Stimulated activated CD8-positive, alpha-beta memory T cell treated with anti-CD3 and anti-CD28 coated beads, Interleukin-7, amount 100 ng/mL, for 1 hour (primary cell): ENCODE measurements around the gene CATSPER2.
"Not testable (repeated sequence)": the region's sequence is repeated elsewhere in the genome, so short reads cannot be mapped to it uniquely, and the experiment has no call there.

ENCODE experiments used
- DNase-seq, 2 donors: peaks; one replicate each; pipeline ENCODE4 v3.0.0-alpha.2; 2020; ENCODE audit warnings: low read depth in 2 of 2

Gene CATSPER2

DNA sequence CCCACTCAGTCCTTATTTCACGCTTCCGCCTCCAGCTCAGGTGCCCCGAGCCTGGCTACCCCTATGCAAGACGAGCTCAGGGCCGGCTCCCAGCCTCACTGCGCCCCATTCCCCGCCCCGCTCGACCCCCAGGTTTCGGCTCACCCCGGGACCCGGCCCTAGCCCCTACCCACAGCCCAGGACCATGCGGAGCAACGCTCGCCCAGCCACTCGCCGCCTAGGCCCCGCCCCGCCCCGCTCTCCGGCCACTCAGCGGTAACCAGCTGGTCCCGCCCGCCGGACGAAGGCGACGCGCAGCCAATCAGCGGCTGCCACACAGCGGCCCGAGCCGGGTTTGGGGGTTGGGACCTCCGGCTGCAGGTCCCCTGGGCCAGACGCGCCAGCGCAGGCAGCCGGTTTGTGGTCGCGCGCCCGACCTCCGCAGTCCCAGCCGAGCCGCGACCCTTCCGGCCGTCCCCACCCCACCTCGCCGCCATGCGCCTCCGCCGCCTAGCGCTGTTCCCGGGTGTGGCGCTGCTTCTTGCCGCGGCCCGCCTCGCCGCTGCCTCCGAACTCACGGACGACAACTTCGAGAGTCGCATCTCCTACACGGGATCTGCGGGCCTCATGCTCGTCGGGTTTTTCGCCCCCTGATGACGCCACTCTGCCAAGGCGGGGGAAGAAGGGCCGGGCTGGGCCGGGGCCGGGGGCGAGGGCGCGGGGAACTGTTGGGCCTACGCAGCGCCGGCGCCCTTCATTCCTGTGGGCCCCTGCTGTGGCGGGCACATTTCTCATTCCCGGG, at the start of gene CATSPER2:
Gene CATSPER2 (minus strand): TSS at position 196 of the 781 bp plus-strand sequence. CDS start 783 bp downstream, outside the sequence.
- DNase-seq = no peak

DNA sequence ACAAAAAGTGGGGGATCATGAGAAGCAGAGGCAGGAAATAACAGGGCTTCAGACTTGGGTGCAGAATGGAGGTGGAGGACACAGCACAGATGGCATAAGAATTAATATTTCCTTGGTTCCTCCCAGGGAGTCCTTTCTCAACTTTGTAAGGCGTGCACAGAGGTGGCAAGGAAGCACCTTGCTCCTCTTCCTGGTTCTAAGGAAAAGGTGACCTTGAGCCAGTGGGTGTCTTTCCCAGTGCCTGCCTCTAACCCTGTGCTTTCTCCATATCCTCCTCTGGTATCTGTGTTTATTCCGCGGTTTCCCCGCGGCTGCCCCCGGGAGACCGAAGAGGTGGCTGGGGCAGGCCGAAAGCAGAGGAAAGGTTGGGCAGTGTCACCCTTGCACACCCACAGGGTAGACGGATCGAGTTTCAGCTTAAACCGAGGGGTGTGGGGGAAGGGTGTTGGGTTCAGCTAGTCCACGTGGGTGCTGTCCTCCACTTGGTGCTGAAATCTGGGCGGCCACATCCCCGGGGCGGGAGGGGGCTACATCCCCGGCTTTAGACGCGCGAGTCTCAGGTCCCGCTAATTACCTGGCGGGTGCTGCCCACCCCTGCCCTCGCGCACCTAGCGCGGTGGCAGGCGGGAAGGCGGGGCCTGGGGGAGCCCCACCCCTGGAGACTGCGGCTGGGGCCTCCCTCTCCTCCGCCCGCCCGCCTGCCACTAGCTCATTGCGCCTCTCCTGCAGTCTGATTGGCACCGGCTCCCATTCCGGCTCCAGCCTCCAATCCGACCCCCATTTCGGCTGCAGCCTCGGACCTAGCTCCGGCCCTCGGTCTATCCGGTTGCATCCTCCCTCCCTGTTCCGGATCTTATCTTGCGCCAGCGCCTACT, 44.7 kb upstream of the CATSPER2 start, which contains the start of gene CKMT1A:
Gene CKMT1A (plus strand): TSS at position 712 of the 875 bp plus-strand sequence. CDS start 192 bp downstream, outside the sequence.
- DNase-seq = not testable (repeated sequence)

DNA sequence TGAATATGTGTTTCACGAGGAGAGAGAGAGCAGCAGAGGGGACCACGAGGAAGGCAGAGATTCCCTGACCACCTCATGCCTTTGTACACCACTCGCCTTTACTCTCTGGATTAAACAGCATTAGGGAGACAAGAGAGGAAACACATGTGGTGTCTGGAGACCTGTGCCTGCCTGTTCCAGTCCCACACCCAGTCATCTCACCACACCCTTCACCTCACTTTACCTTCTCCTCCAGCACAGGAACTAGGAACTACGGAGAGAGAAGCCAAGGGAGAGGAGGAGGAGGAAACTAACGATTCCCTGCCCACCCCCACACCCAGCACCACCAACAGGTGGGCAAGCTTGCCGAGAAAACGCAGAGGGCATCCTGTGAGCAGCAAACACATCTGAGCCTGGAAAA, 44.0 kb upstream of the CATSPER2 start:
- not testable (repeated sequence) for DNase-seq

DNA sequence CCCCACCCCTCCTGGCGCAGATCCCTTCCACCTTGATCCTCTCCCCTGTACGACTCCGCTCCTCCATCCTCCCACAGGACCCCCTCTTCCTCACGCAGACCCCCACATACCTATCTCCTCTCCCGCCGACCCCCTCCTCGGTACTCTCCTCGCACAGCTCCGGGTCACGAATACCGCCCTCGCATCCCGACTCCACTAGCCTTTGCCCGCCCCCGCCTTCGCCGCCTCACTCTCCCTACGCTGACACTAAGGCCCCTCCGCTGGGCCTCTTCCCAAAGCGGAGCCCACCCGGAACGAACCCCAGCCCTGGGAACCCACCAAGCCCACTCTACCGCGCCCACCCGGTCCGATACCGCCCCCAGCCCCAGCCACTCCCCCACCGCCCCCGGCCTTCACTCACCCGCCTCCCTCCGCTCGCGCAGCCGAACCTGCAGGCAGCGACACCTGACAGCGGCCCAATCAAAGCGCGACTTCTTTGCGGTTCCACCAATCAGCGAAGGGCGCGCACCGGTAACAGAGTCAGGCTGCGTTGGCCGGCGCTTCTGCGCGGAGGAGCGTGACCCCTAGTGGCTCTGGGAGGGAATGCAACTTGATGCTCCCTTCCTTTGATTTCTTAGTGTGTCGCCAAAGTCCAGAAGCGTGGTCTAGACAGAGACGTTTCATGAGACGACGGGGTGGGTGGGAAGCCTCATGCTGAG, 41.1 kb upstream of the CATSPER2 start:
- not testable (repeated sequence) for DNase-seq

DNA sequence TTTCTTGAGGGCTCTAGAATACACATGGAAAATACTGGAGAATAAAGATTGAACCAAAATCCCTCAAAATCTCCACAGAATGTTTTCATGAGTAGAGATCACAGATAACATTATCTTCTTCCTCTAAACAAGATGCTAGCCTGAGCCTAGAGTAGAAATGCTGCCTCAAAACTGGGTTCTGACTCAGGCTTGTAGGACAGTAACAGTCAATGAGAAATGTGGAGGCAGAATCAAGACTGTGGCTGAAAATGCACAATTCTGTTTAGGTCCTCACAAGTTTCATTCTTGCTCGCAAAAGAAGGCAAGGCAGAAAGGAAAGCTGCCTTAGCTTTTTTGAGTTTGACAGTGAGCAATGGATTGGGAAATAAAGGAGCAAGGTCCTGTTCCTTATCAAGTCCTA, 25.5 kb upstream of the CATSPER2 start:
- DNase-seq = not testable (repeated sequence)

DNA sequence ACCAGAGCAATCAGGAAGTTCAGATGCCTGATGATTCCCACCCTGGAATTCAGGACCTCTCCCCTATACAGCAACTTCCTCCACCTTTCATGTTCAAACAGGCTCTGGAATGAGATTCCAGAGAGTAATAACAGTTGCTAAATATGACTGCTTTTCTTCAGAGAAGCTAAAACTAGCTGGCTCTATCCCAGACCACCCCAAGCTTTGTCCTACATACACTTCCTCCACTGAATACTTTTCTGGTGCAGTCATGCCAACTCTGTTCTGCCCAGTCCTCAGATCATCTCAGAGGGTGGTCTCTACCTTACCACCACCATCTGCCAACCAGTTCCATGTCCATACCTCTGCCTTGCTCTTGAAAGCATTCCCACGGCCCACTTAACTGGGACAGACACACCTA, 17.5 kb upstream of the CATSPER2 start:
- not testable (repeated sequence) for DNase-seq

DNA sequence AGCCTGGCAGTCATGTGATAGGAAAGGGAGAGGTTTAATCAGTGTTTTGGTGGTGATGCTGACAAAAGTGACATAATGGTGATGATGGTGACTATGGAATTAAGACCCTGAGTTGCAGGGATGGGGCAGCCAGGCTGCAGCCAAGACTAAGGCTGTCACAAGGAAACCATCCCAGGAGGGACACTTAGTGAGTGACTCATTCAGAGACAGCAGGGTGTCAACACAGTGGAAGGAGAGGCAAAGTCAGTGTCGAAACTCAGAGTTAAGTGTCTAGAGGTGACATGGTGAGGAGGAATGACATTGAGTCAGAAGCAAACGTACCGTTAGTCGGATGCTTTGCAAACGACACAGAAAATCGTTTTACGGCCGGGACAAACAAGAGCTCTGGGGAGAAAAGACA, 14.7 kb upstream of the CATSPER2 start:
- DNase-seq = not testable (repeated sequence)

DNA sequence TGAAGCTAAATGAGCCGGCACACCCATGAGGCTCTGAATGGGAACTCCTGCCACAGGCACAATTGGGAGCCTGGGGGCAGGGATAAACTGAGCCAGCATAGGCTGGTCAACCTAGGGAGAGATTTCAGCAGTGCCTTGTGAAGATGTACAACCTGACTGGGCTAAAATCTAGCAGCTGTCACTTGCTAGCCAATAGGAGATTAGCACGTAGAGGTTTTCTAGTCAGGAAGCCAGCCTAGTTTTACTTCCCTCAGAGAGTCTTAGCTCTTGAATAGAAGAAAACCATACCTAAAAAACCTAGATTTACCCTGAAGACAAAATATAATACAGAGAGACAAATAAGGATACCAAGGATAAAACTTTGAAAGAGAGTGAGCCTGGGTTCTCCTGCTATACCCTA, 13.6 kb upstream of the CATSPER2 start:
- DNase-seq = not testable (repeated sequence)

DNA sequence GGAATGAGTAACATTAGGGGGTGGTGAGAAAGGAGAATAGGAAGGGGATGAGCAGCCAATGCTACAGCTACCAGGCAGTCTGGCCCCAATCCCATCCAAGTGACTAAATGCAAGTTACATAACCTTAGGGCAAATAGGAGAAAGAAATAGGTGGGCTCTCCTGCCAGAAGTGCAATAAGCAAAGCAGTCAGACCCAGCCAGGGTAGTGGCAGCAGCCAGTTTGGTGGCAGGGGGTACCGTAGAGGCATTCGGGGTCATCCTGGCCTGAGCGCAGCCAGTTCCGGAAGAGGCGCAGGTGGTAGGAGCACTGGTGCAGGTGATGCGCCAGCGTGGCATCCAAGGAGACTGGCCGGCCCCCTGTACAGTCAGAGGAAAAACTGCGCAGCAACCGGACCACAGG, 11.1 kb upstream of the CATSPER2 start:
- not testable (repeated sequence) for DNase-seq

DNA sequence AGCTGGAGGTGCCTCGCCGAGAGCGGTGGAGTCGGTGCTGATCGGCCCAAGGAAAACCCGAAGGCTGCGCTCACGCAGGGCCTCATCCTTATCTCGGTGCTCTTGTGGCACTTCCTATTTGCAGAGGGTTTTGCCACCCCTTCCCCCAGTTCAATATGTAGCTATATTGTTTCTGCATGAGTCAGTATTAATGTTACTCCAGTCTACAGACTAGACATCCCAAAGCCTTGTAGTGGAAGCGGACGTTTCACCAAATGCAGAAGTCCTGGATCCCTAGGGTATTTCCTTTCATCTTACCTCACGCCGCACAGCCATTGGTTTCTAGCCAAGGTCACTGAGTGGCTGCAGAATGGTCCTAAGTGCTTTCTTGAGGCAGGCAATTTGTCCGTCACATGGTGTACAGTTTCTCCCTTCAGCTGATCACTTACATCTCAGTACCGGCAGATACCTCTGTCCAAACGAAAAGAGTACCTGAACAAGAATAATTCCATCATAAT, 834 bp upstream of the CATSPER2 start:
- not testable (repeated sequence) for DNase-seq

DNA sequence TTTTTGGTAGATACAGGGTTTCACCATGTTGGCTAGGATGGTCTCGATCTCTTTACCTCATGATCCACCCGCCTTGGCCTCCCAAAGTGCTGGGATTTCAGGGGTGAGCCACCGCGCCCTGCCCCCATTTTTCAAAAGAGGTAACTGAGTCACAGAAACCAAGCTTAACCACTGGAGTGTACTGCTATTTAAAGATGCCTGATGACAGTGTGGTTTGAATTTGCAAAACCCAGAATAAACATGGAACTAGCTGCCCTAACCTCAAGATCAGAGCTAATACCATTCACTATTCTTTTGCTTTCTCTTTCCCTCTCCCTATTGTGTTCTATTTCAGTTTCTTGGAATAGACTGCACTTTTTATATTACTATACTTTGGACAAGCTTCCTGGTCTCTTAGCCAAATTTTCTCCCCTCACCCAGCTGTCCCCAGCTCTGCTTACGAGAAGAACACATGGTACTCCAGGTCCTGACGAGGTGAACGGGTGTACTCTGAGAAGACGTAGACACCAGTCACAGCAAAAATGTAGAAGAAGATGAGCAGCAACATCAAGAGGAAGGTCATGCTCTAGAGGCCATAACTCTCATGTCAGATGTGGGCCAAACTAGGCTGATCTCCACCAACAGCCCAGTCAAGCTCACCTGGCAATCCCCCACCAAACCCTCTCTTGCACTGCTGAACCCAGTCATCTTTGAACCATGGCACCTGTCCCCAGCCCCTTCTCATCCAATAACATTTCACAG, 10.0 kb downstream of the CATSPER2 start:
- not testable (repeated sequence) for DNase-seq

DNA sequence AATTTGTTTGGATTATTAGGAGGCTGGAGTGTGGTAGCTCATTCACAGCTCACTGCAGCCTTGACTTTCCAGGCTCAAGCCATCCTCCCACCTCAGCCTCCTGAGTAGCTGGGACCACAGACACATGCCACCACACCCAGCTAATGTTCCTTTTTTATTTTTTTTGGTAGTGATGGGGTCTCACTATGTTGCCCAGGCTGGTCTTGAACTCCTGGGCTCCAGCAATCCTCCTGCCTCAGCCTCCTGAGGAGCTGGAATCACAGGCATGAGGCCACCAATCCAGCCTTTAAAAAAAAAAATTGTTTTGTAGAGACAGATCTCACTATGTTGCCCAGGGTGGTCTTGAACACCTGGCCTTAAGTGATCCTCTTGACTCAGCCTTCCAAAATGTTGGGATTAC, 21.7 kb downstream of the CATSPER2 start:
- not testable (repeated sequence) for DNase-seq

DNA sequence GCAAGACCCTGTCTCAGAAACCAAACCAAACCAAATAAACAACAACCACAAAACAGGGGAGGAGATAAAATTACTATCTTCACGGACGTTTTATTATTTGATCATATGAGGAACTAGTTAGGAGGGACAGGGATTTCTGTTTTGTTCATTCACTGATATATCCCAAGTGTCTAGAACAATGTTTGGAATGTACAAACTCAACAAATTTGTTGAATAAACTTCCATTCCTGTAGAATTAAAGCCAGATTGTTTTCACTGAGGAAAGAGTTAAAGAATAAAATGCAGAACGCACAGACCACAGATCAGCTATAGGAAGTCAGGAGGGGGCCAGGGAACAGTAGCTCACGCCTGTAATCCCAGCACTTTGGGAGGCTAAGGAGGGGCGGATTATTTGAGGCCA, 23.5 kb downstream of the CATSPER2 start:
- no peak for DNase-seq

DNA sequence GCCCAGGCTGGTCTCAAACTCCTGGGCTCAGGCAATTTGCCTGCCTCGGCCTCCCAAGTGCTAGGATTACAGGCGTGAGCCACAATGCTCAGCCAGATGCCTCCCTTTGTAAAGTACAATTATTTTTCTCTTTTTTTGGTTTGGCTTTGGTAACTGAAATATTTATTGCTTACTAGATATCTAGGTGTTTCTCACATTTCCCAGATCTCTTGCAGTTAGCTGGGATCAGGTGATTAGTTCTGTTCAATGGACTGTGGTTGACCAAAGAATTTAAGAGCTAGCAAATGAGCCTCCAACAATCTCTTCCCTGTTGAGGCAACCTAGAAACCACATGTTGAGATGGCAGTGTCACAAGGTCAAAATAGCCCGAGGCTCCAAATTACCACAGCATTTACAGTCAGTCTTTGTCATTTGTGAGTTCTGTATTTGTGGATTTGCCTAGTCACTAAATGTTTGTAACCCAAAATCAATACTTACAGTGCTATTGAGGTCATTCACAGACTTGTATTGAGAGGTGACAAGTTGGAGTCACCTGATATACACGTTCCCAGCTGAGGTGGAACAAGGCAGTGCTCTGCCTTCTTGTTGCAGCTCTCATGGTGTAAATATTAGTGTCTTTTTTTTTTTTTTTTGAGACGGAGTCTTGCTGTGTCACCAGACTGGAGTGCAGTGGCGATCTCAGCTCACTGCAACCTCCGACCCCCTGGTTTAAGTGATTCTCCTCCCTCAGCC, 26.4 kb downstream of the CATSPER2 start:
- DNase-seq = not testable (repeated sequence)

DNA sequence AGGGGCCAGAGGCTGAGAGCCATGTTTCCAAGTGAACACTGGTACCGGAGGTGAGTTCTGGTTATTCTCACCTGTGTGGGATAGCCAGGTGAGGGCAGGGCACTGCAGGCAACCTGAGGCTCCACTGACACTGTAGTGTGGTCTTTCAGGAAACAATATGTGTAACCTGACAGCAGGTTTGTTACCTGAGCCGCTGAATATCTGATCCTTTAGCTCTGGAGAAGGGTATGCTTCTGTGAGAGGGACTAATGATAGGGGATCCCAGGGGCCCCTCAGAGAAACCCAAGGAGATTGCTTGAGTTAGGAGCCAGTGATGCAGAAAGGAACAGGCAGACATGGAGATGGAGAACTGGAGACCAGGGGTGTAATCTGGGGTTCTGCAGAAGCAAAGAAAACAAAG, 29.9 kb downstream of the CATSPER2 start, which contains the start of gene STRC:
Gene STRC (minus strand): TSS at position 101 of the 400 bp plus-strand sequence. CDS start 78 bp downstream, at position 23.
- DNase-seq = not testable (repeated sequence)

DNA sequence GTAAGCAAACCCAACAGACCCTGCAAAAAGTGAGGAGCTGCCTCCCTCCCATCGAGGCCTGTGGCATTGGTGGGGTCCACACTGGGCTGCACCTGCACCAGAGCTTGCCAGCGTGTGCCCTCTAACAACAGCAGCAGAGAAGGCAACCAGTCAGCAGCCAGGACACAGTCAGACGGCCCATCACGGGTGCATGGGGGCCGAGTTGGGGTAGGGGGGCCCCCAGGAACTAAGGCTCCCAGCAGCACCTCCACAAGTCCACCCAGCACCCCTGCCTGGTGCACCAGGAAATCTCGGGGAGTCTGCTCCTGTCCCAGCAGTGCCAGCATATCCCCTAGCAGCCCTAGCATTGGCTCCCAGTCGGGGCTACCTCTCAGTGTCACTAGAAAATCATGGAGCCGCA, 30.9 kb downstream of the CATSPER2 start:
- DNase-seq = not testable (repeated sequence)

DNA sequence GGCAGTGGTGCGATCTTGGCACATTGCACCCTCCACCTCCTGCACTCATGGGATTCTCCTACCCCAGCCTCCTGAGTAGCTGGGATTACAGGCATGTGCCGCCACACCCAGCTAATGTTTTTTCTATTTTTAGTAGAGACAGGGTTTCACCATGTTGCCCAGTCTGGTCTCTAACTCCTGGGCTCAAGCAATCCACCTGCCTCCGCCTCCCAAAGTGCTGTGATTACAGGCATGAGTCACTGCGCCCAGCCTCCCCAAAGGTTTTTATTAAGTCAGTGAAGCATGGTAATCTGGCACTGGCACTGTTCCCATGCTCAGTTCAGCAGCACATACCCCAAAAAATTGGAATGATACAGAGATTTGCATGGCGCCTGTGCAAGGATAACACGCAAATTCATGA, 46.4 kb downstream of the CATSPER2 start:
- not testable (repeated sequence) for DNase-seq

DNA sequence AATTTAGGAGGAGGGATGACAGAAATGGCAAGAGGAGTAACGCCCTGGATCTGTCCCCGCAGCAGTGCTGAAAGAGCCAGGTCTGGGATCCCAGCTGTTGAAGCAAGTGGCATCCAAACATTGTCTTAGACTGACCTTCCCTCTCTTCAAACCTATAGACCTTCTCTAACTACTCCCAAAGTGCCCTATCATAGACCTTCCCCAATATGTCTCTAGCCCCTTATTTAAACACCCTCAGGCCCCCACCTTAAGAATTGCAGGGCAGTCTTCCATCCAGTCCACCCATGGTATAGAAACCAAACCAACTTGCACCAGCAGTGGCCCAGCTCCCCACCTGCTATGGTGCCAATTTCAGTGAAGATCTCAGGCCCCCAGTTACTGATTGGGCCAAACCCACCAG, 48.4 kb downstream of the CATSPER2 start:
- DNase-seq = not testable (repeated sequence)

DNA sequence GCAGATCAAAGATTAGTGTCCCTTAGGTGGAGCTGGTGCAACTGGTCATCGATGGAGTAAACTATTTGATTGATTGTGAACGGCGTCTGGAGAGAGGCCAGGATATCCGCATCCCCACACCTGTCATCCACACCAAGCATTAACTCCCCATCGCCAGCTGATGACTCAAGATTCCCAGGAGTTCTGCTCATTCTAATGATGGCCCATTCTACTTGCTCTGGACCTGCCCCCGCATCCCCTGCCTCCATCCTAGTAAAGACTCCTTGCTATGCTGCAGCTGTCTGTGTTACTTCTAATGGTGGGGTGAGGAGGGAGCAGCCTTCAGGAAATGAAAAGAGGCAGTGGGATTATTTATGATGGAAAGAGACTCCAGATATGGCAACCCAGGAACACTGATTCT, 49.5 kb downstream of the CATSPER2 start:
- not testable (repeated sequence) for DNase-seq
